OCI-LY7 (cell line): ENCODE data around the gene ANKMY1. TPM values are rescaled to one million over a fixed set of nuclear protein-coding genes. Genes with fewer than 3 reads are reported as not detected.

Experiments used
- BruUV-seq: library from RNA; stranded (reverse); fragments of 400-500 nt; replicated peaks from 2 replicates; lab custom pipeline; 2021; lab: Mats Ljungman, UMichigan
- CTCF ChIA-PET: fragments of 300-600 bp; sonication (Branson Sonifier 250); formaldehyde crosslinking; loops from one replicate; lab custom pipeline; 2022; ENCODE audit warnings: antibody characterized with exemption; ENCODE audit not compliant: unreplicated experiment; lab: Charles Lee
- POLR2A ChIA-PET: fragments of 300-600 bp; sonication (Branson Sonifier 250); formaldehyde crosslinking; loops from one replicate; lab custom pipeline; 2022; ENCODE audit warnings: antibody characterized with exemption; lab: Charles Lee
- DNase-seq: peaks from one replicate; pipeline ENCODE4 v3.0.0-alpha.2; 2015; ENCODE audit warnings: low spot score
- H2AFZ ChIP-seq: fragments of 200-600 bp; sonication (generic), shearing (Covaris generic); 2 replicates; pipeline ENCODE4 v1.6.1; 2014; ENCODE audit warnings: mild to moderate bottlenecking, antibody characterized with exemption, low read length, moderate library complexity
- H3K27ac ChIP-seq: fragments of 200-600 bp; sonication (generic); 2 replicates; pipeline ENCODE4 v1.5.1; 2014; ENCODE audit warnings: mixed run types, low read depth, mild to moderate bottlenecking, moderate library complexity, low read length, inconsistent platforms; ENCODE audit not compliant: poor library complexity, severe bottlenecking
- H3K36me3 ChIP-seq: fragments of 200-600 bp; sonication (generic); 2 replicates; pipeline ENCODE4 v1.6.1; 2014; ENCODE audit warnings: mild to moderate bottlenecking, antibody characterized with exemption, low read length, moderate library complexity, mixed read lengths; ENCODE audit not compliant: insufficient read depth
- H3K4me1 ChIP-seq: fragments of 200-600 bp; sonication (generic); 2 replicates; pipeline ENCODE4 v1.5.1; 2014; ENCODE audit warnings: mild to moderate bottlenecking, low read length; ENCODE audit not compliant: insufficient read depth, poor library complexity, severe bottlenecking
- H3K4me2 ChIP-seq: fragments of 200-600 bp; sonication (generic); 2 replicates; pipeline ENCODE4 v1.6.1; 2014; ENCODE audit warnings: mild to moderate bottlenecking, low read length
- H3K4me3 ChIP-seq: fragments of 200-600 bp; sonication (generic); 2 replicates; pipeline ENCODE4 v1.5.1; 2014; ENCODE audit warnings: mild to moderate bottlenecking, low read depth, low read length; ENCODE audit not compliant: poor library complexity, severe bottlenecking
- H3K79me2 ChIP-seq: fragments of 200-600 bp; sonication (generic); 2 replicates; pipeline ENCODE4 v1.6.1; 2016; ENCODE audit warnings: low read depth, mild to moderate bottlenecking, low read length, moderate library complexity, mixed read lengths; ENCODE audit not compliant: insufficient read depth
- H3K9me2 ChIP-seq: fragments of 200-600 bp; sonication (generic); 2 replicates; pipeline ENCODE4 v1.6.1; 2016; ENCODE audit warnings: mild to moderate bottlenecking, low read length, mixed read lengths; ENCODE audit not compliant: insufficient read depth
- H3K9me3 ChIP-seq: fragments of 200-600 bp; sonication (generic); 2 replicates; pipeline ENCODE4 v1.6.1; 2014; ENCODE audit warnings: mild to moderate bottlenecking, mixed run types, low read length, mixed read lengths
- H4K20me1 ChIP-seq: fragments of 200-600 bp; sonication (generic); 2 replicates; pipeline ENCODE4 v1.6.1; 2014; ENCODE audit warnings: mild to moderate bottlenecking, antibody characterized with exemption, low read length, moderate library complexity, mixed read lengths; ENCODE audit not compliant: insufficient read depth
- CTCF ChIP-seq: fragments of 200-600 bp; sonication (generic); conservative IDR thresholded peaks from 2 replicates; pipeline ENCODE4 v1.5.1; 2014; ENCODE audit warnings: mild to moderate bottlenecking, antibody characterized with exemption, low read length, moderate library complexity, mixed read lengths
- EZH2phosphoT487 ChIP-seq: fragments of 200-600 bp; sonication (generic); IDR thresholded peaks from 2 replicates; pipeline ENCODE4 v1.6.1; 2018; ENCODE audit warnings: low read depth, borderline replicate concordance, mild to moderate bottlenecking, mixed run types, antibody characterized with exemption, low read length, moderate library complexity, mixed read lengths
- intact Hi-C: fragments of 100-400 bp; cut with micrococcal nuclease; formaldehyde crosslinking; loops from one replicate; pipeline ENCODE4 v1.10.0; 2022; ENCODE audit not compliant: unreplicated experiment
- total RNA-seq, 2 experiments: library from RNA; depleted of rRNA in 1 of 2; stranded (reverse); fragments of >200 nt in 1 of 2; shearing (Covaris generic) in 1 of 2; gene quantifications; 2 replicates each; pipeline ENCODE4 v1.2.3, GENCODE V29; 2014 to 2022

The ANKMY1 gene
- total RNA-seq, 2 experiments from 2014 or later, result 30.6 to 65.9 TPM

DNA sequence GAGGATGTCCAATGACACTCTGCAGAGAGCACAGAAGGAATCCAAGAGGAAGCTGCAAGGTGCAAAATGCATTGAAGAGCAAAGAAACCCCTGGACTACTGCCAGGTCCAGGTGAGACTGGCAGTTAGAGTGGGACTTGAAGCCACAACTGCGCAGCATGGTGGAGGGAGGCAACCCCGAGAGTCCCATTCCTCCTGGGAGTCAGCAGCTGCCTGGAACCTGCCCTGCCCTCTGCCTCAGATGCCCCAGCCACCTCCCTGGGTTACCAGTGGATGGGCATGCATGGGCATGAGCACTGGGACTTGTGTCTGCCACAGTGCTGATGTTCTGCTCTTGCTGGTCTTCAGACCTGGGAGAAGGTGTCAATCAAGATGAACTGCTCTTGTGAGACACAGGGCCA, 43.2 kb downstream of the ANKMY1 start:
- ChIA-PET CTCF (interaction anchor here (0.8 to 0.9 kb wide), 2 partner anchors 24 to 51 kb away, joined by 3 to 16 read pairs; no protein-coding TSS in a partner anchor), POLR2A (no interaction called here)
- Histone ChIP-seq H3K4me2 (no peak overlapping the region), H3K4me1 (peaks cover 4% of the 10 kb centered on the region), H2AFZ (no peak overlapping the region), H3K4me3 (no peak overlapping the region), H4K20me1 (no peaks in the 10 kb centered on the region), H3K9me2 (no peaks in the 10 kb centered on the region), H3K36me3 (peaks cover 29% of the 10 kb centered on the region; the same call in 1 of the 2 replicates), H3K79me2 (no peaks in the 10 kb centered on the region), H3K27ac (no peak overlapping the region), H3K9me3 (no peaks in the 10 kb centered on the region)
- DNase-seq, result no peak
- TF ChIP-seq CTCF (no peak), EZH2phosphoT487 (no peak)
- intact Hi-C loops, result loop anchor here (1.0 kb wide), 2 partner anchors 42 to 71 kb away; no protein-coding TSS in a partner anchor
- no TSS peak for BruUV-seq

GRCh38 chr2:240513549-240514287, 44.1 kb downstream of the ANKMY1 start:
- no peaks in the 10 kb centered on the region for H3K9me2 ChIP-seq
- no peaks in the 10 kb centered on the region for H4K20me1 ChIP-seq
- H3K4me3 ChIP-seq, result no peak overlapping the region
- intact Hi-C loops, result loop anchor here (1.0 kb wide), 3 partner anchors 43 to 72 kb away; no protein-coding TSS in a partner anchor
- H3K36me3 ChIP-seq, result peaks cover 38% of the 10 kb centered on the region
- no peak overlapping the region for H3K27ac ChIP-seq
- peaks cover 4% of the 10 kb centered on the region for H3K4me1 ChIP-seq
- no TSS peak for BruUV-seq
- no peaks in the 10 kb centered on the region for H3K9me3 ChIP-seq
- no peak overlapping the region for H2AFZ ChIP-seq
- H3K79me2 ChIP-seq, result no peaks in the 10 kb centered on the region
- H3K4me2 ChIP-seq, result 0 out of 2 replicates have a peak overlapping the region, but pooled peaks have one; percentile 11
- peak; percentile 79 for DNase-seq
- TF ChIP-seq CTCF (peak; percentile 93), EZH2phosphoT487 (no peak)
- ChIA-PET CTCF (interaction anchor here (0.7 to 0.9 kb wide), 4 partner anchors 25 to 195 kb away, joined by 3 to 16 read pairs (median 4); no protein-coding TSS in a partner anchor), POLR2A (interaction anchor here (0.8 kb wide), 1 partner anchor 38 kb away, joined by 3 read pairs; no protein-coding TSS in a partner anchor)
